Mesendoderm (in vitro differentiated cells): ENCODE measurements around the gene ERCC3.

Experiments used
- DNase-seq: peaks from one replicate; pipeline ENCODE4 v3.0.0; 2013
- H2AK5ac ChIP-seq: 2 replicates; pipeline ENCODE4 v1.6.1; 2013; ENCODE audit warnings: low read length, inconsistent platforms
- H2BK120ac ChIP-seq: 2 replicates; pipeline ENCODE4 v1.6.1; 2013; ENCODE audit warnings: low read depth, mild to moderate bottlenecking, low read length, moderate library complexity, mixed read lengths
- H2BK15ac ChIP-seq: replicated peaks from 2 replicates; pipeline ENCODE4 v1.6.1; 2013; ENCODE audit warnings: low read depth, mild to moderate bottlenecking, moderate library complexity
- H2BK5ac ChIP-seq: 2 replicates; pipeline ENCODE4 v1.6.1; 2013; ENCODE audit warnings: low read length, inconsistent platforms
- H3K18ac ChIP-seq: 2 replicates; pipeline ENCODE4 v1.6.1; 2013; ENCODE audit warnings: mild to moderate bottlenecking, low read length, mixed read lengths
- H3K23ac ChIP-seq: one replicate; pipeline ENCODE4 v1.6.1; 2013; ENCODE audit warnings: low read length
- H3K27ac ChIP-seq: 2 replicates; pipeline ENCODE4 v1.5.1; 2013; ENCODE audit warnings: low read depth, mild to moderate bottlenecking, inconsistent platforms, low read length, moderate library complexity
- H3K27me3 ChIP-seq: 2 replicates; pipeline ENCODE4 v1.6.1; 2013; ENCODE audit warnings: low read length, control low read depth, mild to moderate bottlenecking, inconsistent platforms; ENCODE audit not compliant: insufficient read depth, poor library complexity
- H3K36me3 ChIP-seq: 2 replicates; pipeline ENCODE4 v1.6.1; 2013; ENCODE audit warnings: low read length, inconsistent platforms; ENCODE audit not compliant: control insufficient read depth, insufficient read depth
- H3K4ac ChIP-seq: one replicate; pipeline ENCODE4 v1.6.1; 2013; ENCODE audit warnings: low read depth, mild to moderate bottlenecking, low read length, moderate library complexity
- H3K4me1 ChIP-seq: 2 replicates; pipeline ENCODE4 v1.6.1; 2013; ENCODE audit warnings: low read depth, low read length, inconsistent platforms; ENCODE audit not compliant: control insufficient read depth
- H3K4me2 ChIP-seq: 2 replicates; pipeline ENCODE4 v1.6.1; 2013; ENCODE audit warnings: low read length
- H3K4me3 ChIP-seq: 2 replicates; pipeline ENCODE4 v1.5.1; 2013; ENCODE audit warnings: mild to moderate bottlenecking, low read length
- H3K56ac ChIP-seq: one replicate; pipeline ENCODE4 v1.6.1; 2013; ENCODE audit warnings: low read length
- H3K79me1 ChIP-seq: 2 replicates; pipeline ENCODE4 v1.6.1; 2013; ENCODE audit warnings: low read length, inconsistent platforms
- H3K79me2 ChIP-seq: 2 replicates; pipeline ENCODE4 v1.6.1; 2013; ENCODE audit warnings: mild to moderate bottlenecking, low read length; ENCODE audit not compliant: control insufficient read depth, insufficient read depth
- H3K9ac ChIP-seq: 2 replicates; pipeline ENCODE4 v1.6.1; 2013; ENCODE audit warnings: low read length, inconsistent platforms
- H4K5ac ChIP-seq: one replicate; pipeline ENCODE4 v1.6.1; 2013; ENCODE audit warnings: low read length
- H4K8ac ChIP-seq: one replicate; pipeline ENCODE4 v1.6.1; 2013; ENCODE audit warnings: low read depth, mild to moderate bottlenecking, control low read depth, low read length, moderate library complexity
- WGBS: extraction: QIAGEN DNeasy Blood & Tissue Kit; methylation state at CpG from one replicate; pipeline ENCODE4 v1.1.7; 2013; ENCODE audit warnings: low lambda C conversion rate, missing lambda C conversion rate; ENCODE audit not compliant: insufficient coverage; ENCODE audit errors: extremely low coverage; 5-methylcytosine and 5-hydroxymethylcytosine counted together

The ERCC3 gene

DNA sequence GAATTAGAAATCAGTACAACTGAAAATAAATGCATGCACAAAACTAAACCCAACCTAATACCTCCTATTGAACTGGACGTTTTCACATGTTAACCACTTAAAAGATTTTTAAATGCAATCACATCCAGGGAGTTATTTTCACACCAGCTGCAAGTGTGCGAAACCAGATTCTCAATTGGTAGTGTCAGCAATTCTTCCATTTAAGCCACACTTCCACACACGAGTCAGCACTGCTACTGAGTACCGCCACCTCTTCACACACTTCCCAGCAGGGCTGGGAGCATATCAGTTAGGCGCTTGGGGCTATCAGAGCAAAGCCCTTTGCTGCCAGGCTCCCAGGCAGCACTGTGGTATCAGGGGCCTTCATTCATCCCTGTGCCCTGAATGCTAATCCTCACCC lies 14.2 kb downstream of the ERCC3 start:
- peaks cover 12% of the 10 kb centered on the region for H3K79me2 ChIP-seq
- H3K4ac ChIP-seq, result no peak overlapping the region
- no peaks in the 10 kb centered on the region for H3K27me3 ChIP-seq
- no peak overlapping the region for H2BK5ac ChIP-seq
- H2AK5ac ChIP-seq, result no peak overlapping the region
- H4K8ac ChIP-seq, result no peak overlapping the region
- H3K4me2 ChIP-seq, result no peak overlapping the region
- H3K56ac ChIP-seq, result no peak overlapping the region
- H3K23ac ChIP-seq, result no peak overlapping the region
- H3K9ac ChIP-seq, result no peak overlapping the region
- WGBS, result no CpG with 5 or more reads among the region's 5 CpGs
- no peak overlapping the region for H4K5ac ChIP-seq
- H3K36me3 ChIP-seq, result peaks cover 26% of the 10 kb centered on the region
- H2BK15ac ChIP-seq, result no peak overlapping the region
- no peak overlapping the region for H2BK120ac ChIP-seq
- H3K4me3 ChIP-seq, result no peak overlapping the region
- no peak for DNase-seq
- no peak overlapping the region for H3K18ac ChIP-seq
- peaks cover 15% of the 10 kb centered on the region for H3K79me1 ChIP-seq
- H3K27ac ChIP-seq, result no peak overlapping the region
- H3K4me1 ChIP-seq, result no peaks in the 10 kb centered on the region

DNA sequence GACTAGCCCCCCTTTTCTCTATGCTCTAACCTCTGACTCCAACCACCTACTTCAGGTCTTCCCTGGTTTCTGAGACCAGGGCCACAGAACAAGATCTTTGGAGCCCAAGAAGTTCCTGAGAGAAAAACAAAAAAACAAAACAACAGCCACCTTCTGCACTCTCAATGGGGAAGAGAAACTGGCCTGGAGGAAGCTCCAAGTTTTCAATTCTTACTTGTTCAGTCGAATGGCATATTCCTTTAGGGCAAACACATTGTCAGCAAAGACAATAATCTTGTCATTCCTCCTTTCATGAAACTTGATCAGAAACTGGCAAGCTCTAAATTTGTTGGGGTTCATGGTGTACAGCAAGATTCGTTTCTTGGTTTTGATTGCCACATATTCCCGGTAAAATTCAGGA lies 15.0 kb downstream of the ERCC3 start:
- no peak overlapping the region for H4K5ac ChIP-seq
- H3K4me2 ChIP-seq, result no peak overlapping the region
- no peak for DNase-seq
- no peaks in the 10 kb centered on the region for H3K4me1 ChIP-seq
- H4K8ac ChIP-seq, result no peak overlapping the region
- no peak overlapping the region for H3K4me3 ChIP-seq
- no CpG with 5 or more reads among the region's 3 CpGs for WGBS
- H2BK15ac ChIP-seq, result no peak overlapping the region
- peaks cover 12% of the 10 kb centered on the region for H3K79me2 ChIP-seq
- H2BK120ac ChIP-seq, result no peak overlapping the region
- H3K79me1 ChIP-seq, result peaks cover 15% of the 10 kb centered on the region
- H3K27me3 ChIP-seq, result no peaks in the 10 kb centered on the region
- no peak overlapping the region for H3K23ac ChIP-seq
- no peak overlapping the region for H2AK5ac ChIP-seq
- H3K18ac ChIP-seq, result no peak overlapping the region
- H3K9ac ChIP-seq, result no peak overlapping the region
- peaks cover 23% of the 10 kb centered on the region for H3K36me3 ChIP-seq
- no peak overlapping the region for H3K4ac ChIP-seq
- H3K56ac ChIP-seq, result no peak overlapping the region
- no peak overlapping the region for H3K27ac ChIP-seq
- no peak overlapping the region for H2BK5ac ChIP-seq

DNA sequence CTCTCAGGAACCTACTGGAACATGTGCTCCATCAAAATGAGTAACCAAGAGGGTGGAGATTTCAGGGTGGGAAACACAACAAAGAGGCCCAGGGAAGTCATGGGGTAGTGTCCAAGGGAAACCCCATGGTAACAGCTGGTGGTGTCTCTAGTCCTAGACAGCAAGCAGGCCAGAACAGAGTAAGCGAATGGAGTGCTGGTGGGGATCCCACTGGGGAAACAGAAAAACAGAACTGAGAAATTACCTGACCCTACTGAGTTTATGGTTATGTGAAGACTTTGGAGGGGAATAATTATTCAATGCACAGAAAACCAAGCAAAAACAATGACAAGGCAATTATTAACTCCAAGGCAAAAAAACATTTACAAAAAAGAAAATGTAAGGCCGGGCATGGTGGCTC lies 16.9 kb downstream of the ERCC3 start:
- no peak overlapping the region for H2BK15ac ChIP-seq
- H3K79me1 ChIP-seq, result peaks cover 7% of the 10 kb centered on the region
- H3K36me3 ChIP-seq, result peaks cover 19% of the 10 kb centered on the region
- no peak overlapping the region for H3K4me2 ChIP-seq
- DNase-seq, result no peak
- no peaks in the 10 kb centered on the region for H3K4me1 ChIP-seq
- H3K9ac ChIP-seq, result no peak overlapping the region
- no peak overlapping the region for H2BK5ac ChIP-seq
- no peak overlapping the region for H3K27ac ChIP-seq
- no peak overlapping the region for H2AK5ac ChIP-seq
- H3K4me3 ChIP-seq, result no peak overlapping the region
- no CpG with 5 or more reads among the region's 2 CpGs for WGBS
- H3K56ac ChIP-seq, result no peak overlapping the region
- H4K5ac ChIP-seq, result no peak overlapping the region
- no peak overlapping the region for H3K23ac ChIP-seq
- no peak overlapping the region for H4K8ac ChIP-seq
- no peak overlapping the region for H3K4ac ChIP-seq
- peaks cover 4% of the 10 kb centered on the region for H3K79me2 ChIP-seq
- no peak overlapping the region for H3K18ac ChIP-seq
- no peak overlapping the region for H2BK120ac ChIP-seq
- H3K27me3 ChIP-seq, result no peaks in the 10 kb centered on the region

DNA sequence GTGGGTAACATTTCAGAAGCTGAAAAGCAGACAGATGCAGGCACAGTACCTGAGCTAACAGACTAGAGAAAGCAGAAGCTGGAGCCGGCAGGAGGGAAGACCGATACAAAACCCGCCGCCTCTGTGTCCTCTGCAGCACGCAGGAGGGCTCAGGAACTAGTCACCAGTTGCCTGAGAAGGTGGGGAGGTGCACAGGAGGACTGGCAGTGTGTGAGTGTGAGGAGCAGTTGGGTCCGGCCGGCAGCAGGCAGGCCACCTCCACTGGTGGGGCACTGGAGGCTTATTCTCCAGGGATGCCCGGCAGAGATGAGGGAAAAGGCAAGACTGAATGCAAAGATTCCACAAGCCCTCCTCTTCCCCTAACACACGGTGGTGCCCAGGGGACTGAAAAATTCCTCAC lies 18.2 kb downstream of the ERCC3 start:
- no peak overlapping the region for H3K56ac ChIP-seq
- no peak overlapping the region for H4K5ac ChIP-seq
- H2BK120ac ChIP-seq, result no peak overlapping the region
- no peak overlapping the region for H4K8ac ChIP-seq
- no peak overlapping the region for H3K23ac ChIP-seq
- no peaks in the 10 kb centered on the region for H3K79me2 ChIP-seq
- H3K79me1 ChIP-seq, result peaks cover 6% of the 10 kb centered on the region
- H3K27ac ChIP-seq, result no peak overlapping the region
- no peak overlapping the region for H3K18ac ChIP-seq
- no peaks in the 10 kb centered on the region for H3K27me3 ChIP-seq
- H3K36me3 ChIP-seq, result peaks cover 25% of the 10 kb centered on the region
- no peak overlapping the region for H2AK5ac ChIP-seq
- DNase-seq, result no peak
- no peak overlapping the region for H3K4me3 ChIP-seq
- H2BK5ac ChIP-seq, result no peak overlapping the region
- H3K4ac ChIP-seq, result no peak overlapping the region
- H3K9ac ChIP-seq, result no peak overlapping the region
- WGBS, result no CpG with 5 or more reads among the region's 9 CpGs
- H2BK15ac ChIP-seq, result no peak overlapping the region
- no peak overlapping the region for H3K4me2 ChIP-seq
- no peaks in the 10 kb centered on the region for H3K4me1 ChIP-seq

DNA sequence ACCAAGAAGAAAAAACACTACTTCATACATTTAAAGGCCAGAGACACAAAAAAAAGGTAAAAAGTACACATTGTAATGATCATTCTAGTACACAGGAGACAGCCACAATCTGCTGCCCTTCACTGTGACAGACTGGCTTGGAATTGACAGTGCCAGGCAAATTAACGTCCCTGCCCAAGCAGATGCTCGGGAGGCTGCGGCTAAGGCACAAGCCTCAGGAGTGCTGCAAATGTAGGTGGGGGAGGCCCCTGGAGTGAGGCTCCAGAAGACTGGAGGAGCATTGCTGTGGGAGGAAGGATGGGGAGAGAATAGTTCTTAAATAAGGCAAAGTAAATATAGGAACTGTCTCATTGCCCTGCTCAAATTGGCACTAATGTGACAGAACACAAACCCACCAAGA lies 18.6 kb downstream of the ERCC3 start:
- no peak overlapping the region for H4K5ac ChIP-seq

DNA sequence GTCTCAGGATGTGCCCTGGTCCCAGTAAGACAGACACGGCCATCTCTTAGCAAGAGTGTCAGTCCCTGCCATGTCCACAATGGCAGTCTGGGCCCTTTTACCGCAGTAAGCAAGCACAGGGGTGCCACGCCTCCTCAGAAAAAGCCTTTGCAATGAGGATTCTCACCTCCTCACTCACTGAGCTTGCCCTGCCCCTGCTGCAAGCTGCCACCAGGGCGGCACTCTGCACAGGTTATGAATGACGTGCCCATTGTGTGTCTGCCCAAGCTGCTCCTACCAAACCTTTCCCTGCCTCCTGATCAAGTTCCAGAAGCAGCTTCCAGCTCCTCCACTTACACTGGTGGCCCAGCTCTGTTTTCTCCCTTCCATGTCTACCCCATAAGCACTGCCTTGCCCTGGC lies 23.3 kb downstream of the ERCC3 start:
- no CpG with 5 or more reads among the region's 5 CpGs for WGBS

More for the DNA sequence above, 18.6 kb downstream of the ERCC3 start:
- Histone ChIP-seq H3K27ac (no peak overlapping the region), H3K79me2 (no peaks in the 10 kb centered on the region), H3K4me1 (no peaks in the 10 kb centered on the region), H3K4me3 (no peak overlapping the region), H3K56ac (no peak overlapping the region), H3K23ac (no peak overlapping the region), H2AK5ac (no peak overlapping the region), H2BK15ac (no peak overlapping the region), H3K36me3 (peaks cover 29% of the 10 kb centered on the region), H3K18ac (no peak overlapping the region), H4K8ac (no peak overlapping the region), H3K9ac (no peak overlapping the region), H3K4me2 (no peak overlapping the region), H2BK120ac (no peak overlapping the region), H3K4ac (no peak overlapping the region), H3K79me1 (peaks cover 6% of the 10 kb centered on the region), H2BK5ac (no peak overlapping the region), H3K27me3 (no peaks in the 10 kb centered on the region)
- no CpG with 5 or more reads among the region's 3 CpGs for WGBS
- no peak for DNase-seq

More for the DNA sequence above, 23.3 kb downstream of the ERCC3 start:
- Histone ChIP-seq H2BK5ac (no peak overlapping the region), H3K4me2 (no peak overlapping the region), H3K27ac (no peak overlapping the region), H2BK120ac (no peak overlapping the region), H3K36me3 (peaks cover 18% of the 10 kb centered on the region), H3K9ac (no peak overlapping the region), H3K23ac (no peak overlapping the region), H3K79me1 (peaks cover 2% of the 10 kb centered on the region), H3K18ac (no peak overlapping the region), H3K27me3 (no peaks in the 10 kb centered on the region), H3K56ac (no peak overlapping the region), H4K5ac (no peak overlapping the region), H3K4me3 (no peak overlapping the region), H2AK5ac (no peak overlapping the region), H3K4me1 (no peaks in the 10 kb centered on the region), H3K4ac (no peak overlapping the region), H3K79me2 (no peaks in the 10 kb centered on the region), H4K8ac (no peak overlapping the region), H2BK15ac (no peak overlapping the region)
- no peak for DNase-seq
